ENCODE measurements around the gene DNAJC4.

DNA sequence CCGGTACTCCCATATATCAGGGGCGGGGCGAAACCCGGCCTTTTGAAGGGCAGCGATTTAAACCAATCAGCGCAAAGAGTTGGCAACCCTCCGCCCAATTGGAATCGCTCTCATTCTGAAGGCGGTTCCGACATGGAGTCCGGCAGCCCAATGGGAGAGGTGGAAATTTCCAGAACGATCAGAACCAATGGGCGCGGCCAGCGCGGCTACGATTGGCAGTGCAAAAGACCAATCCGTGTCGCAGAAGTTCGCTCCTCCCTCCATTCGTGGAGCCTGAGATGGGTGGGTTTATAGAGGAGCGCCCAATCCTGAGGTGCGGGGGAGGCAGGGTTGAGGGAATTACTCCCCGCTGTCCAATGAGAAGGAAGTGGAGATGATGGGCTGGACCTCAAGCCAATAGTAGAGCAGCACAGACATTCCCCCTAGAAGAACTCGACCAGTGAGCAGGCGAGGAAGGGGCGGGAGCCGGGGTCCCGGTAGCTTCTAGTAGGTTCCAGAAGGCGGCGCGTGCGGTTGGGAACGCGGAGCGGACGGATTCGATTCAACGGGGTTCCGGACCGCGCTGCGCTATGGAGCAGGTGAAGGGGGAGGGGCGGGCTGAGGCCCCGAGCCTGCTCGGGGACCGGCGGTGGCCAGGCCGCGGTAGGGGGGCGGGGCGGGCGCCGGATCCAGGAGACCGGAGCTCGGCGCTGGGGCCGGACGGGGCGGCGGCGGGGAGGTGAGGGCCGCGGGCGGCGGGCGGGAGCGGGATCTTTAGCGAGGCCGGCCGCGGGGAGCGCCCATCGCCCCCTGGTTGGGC lies 44.5 kb upstream of the DNAJC4 start, which contains the start of gene STIP1:
- TF ChIP-seq, protein P1, sequence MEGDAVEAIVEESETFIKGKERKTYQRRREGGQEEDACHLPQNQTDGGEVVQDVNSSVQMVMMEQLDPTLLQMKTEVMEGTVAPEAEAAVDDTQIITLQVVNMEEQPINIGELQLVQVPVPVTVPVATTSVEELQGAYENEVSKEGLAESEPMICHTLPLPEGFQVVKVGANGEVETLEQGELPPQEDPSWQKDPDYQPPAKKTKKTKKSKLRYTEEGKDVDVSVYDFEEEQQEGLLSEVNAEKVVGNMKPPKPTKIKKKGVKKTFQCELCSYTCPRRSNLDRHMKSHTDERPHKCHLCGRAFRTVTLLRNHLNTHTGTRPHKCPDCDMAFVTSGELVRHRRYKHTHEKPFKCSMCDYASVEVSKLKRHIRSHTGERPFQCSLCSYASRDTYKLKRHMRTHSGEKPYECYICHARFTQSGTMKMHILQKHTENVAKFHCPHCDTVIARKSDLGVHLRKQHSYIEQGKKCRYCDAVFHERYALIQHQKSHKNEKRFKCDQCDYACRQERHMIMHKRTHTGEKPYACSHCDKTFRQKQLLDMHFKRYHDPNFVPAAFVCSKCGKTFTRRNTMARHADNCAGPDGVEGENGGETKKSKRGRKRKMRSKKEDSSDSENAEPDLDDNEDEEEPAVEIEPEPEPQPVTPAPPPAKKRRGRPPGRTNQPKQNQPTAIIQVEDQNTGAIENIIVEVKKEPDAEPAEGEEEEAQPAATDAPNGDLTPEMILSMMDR (IDR thresholded peaks at IDR 0.05; ENCODE audit: poor library complexity, severe bottlenecking): peak; percentile 73
- TF ChIP-seq EZH2 (IDR thresholded peaks at IDR 0.05; ENCODE audit: borderline replicate concordance, insufficient read depth, low read length, poor library complexity, severe bottlenecking) (no peak), EP300 (conservative IDR thresholded peaks at IDR 0.05; ENCODE audit: poor library complexity, severe bottlenecking) (peak; percentile 52), MXI1 (conservative IDR thresholded peaks at IDR 0.05; ENCODE audit: poor library complexity, severe bottlenecking) (no peak), TAF1 (IDR thresholded peaks at IDR 0.05; ENCODE audit: low read depth) (peak; percentile 12), POLR2AphosphoS5 (IDR thresholded peaks at IDR 0.05) (peak; percentile 96), SMC3 (conservative IDR thresholded peaks at IDR 0.05; ENCODE audit: poor library complexity) (no peak), RAD21 (conservative IDR thresholded peaks at IDR 0.05) (peak; percentile 30)
- TF ChIP-seq, protein P2, sequence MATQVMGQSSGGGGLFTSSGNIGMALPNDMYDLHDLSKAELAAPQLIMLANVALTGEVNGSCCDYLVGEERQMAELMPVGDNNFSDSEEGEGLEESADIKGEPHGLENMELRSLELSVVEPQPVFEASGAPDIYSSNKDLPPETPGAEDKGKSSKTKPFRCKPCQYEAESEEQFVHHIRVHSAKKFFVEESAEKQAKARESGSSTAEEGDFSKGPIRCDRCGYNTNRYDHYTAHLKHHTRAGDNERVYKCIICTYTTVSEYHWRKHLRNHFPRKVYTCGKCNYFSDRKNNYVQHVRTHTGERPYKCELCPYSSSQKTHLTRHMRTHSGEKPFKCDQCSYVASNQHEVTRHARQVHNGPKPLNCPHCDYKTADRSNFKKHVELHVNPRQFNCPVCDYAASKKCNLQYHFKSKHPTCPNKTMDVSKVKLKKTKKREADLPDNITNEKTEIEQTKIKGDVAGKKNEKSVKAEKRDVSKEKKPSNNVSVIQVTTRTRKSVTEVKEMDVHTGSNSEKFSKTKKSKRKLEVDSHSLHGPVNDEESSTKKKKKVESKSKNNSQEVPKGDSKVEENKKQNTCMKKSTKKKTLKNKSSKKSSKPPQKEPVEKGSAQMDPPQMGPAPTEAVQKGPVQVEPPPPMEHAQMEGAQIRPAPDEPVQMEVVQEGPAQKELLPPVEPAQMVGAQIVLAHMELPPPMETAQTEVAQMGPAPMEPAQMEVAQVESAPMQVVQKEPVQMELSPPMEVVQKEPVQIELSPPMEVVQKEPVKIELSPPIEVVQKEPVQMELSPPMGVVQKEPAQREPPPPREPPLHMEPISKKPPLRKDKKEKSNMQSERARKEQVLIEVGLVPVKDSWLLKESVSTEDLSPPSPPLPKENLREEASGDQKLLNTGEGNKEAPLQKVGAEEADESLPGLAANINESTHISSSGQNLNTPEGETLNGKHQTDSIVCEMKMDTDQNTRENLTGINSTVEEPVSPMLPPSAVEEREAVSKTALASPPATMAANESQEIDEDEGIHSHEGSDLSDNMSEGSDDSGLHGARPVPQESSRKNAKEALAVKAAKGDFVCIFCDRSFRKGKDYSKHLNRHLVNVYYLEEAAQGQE (IDR thresholded peaks at IDR 0.05; ENCODE audit: borderline replicate concordance): no peak

Data from neural cell (in vitro differentiated cells).